NT2/D1 (cell line): Measurements from ENCODE around the gene BBS7.

Experiments used
- SUZ12 ChIP-seq: IDR thresholded peaks from 2 replicates; pipeline ENCODE4 v1.6.1; 2011; ENCODE audit not compliant: insufficient read length, insufficient read depth; ENCODE audit errors: extremely low read depth
- YY1 ChIP-seq: IDR thresholded peaks from 2 replicates; pipeline ENCODE4 v1.6.1; 2011; ENCODE audit not compliant: insufficient read length, insufficient read depth
- ZNF274 ChIP-seq: IDR thresholded peaks from 2 replicates; pipeline ENCODE4 v1.6.1; 2011; ENCODE audit warnings: mild to moderate bottlenecking, low read depth, low read length

DNA sequence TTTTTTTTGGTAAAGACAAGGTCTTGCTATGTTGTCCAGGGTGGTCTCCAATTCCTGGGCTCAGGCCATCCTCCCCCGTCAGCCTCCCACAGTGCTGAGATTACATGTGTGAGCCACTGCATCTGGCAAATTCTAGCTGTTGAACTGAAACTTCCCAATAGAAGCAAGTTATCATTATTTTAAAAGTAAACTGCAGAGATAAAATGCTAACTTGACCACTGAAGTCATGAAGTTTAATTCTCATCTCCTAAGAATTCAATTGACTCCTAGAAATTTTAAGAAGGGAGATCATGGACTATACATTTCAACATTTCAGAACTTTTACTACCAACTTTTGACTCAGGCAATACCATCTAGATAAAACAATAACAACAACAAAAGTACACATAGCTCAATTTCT, 80.8 kb downstream of the BBS7 start:
- no peak for TF ChIP-seq ZNF274
- no peak for TF ChIP-seq YY1
- no peak for TF ChIP-seq SUZ12
